HepG2 (cell line): ENCODE data around the gene BCAT1. TPM values are rescaled to one million over a fixed set of nuclear protein-coding genes. Genes with fewer than 3 reads are reported as not detected.

Experiments
- ATAC-seq: fragments of 200-7000 bp; cut with Tn5 transposase; 3 replicates; pipeline ENCODE4 v1.9.1; 2020; ENCODE audit warnings: mild to moderate bottlenecking, moderate library complexity
- BruUV-seq: library from RNA; stranded (reverse); fragments of 400-500 nt; replicated peaks from 2 replicates; lab custom pipeline; 2021; lab: Mats Ljungman, UMichigan
- CTCF ChIA-PET: fragments of 300-600 bp; formaldehyde crosslinking; extraction: SDS; loops from one replicate; lab custom pipeline; 2021; ENCODE audit warnings: low total read pairs, inconsistent platforms, low intra/inter-chr PET ratio; lab: Yijun Ruan, JAX
- POLR2A ChIA-PET: fragments of 350-600 bp; sonication (Branson Sonifier 250); formaldehyde crosslinking; loops from one replicate; lab custom pipeline; 2020; ENCODE audit warnings: antibody characterized with exemption, inconsistent platforms; lab: Yijun Ruan, JAX
- DNase-seq: peaks from one replicate; pipeline ENCODE4 v3.0.0-alpha.2; 2015; ENCODE audit warnings: low spot score
- FAIRE-seq: peaks from 3 replicates; lab custom pipeline; 2011; peaks lifted over from hg19 to GRCh38; lab: Jason Lieb, UNC
- H2AFZ ChIP-seq: one replicate; pipeline ENCODE4 v1.6.1; 2011; ENCODE audit warnings: low read length, inconsistent platforms
- H3K27ac ChIP-seq: fragments of 300-600 bp; 3 replicates; pipeline ENCODE4 v1.8.0; 2011; ENCODE audit warnings: mixed run types, mild to moderate bottlenecking, mixed read lengths, low read length, inconsistent platforms; ENCODE audit not compliant: insufficient read depth; ENCODE audit errors: extremely low read length
- H3K27me3 ChIP-seq, 2 experiments: fragments of 200-600 bp in 1 of 2; 2 replicates in 1 of 2; 3 replicates in 1 of 2; pipeline versions ENCODE4 v1.6.0 to v1.8.0; 2011; ENCODE audit warnings: low read length in 2 of 2, mild to moderate bottlenecking in 2 of 2, moderate library complexity in 2 of 2, inconsistent platforms in 1 of 2; ENCODE audit not compliant: insufficient read depth in 2 of 2, control insufficient read depth in 1 of 2
- H3K36me3 ChIP-seq, 2 experiments: fragments of 200-600 bp in 1 of 2; replicated peaks in 1 of 2; 2 replicates in 1 of 2; 3 replicates in 1 of 2; pipeline versions ENCODE4 v1.5.1 to v1.8.0; 2011; ENCODE audit warnings: low read length in 2 of 2, inconsistent platforms in 1 of 2; ENCODE audit not compliant: insufficient read depth in 2 of 2, control insufficient read depth in 1 of 2
- H3K4me1 ChIP-seq: 2 replicates; pipeline ENCODE4 v1.5.1; 2012; ENCODE audit warnings: low read length, inconsistent platforms; ENCODE audit not compliant: insufficient read depth
- H3K4me2 ChIP-seq: 2 replicates; pipeline ENCODE4 v1.6.0; 2011; ENCODE audit warnings: low read depth, low read length, inconsistent platforms
- H3K4me3 ChIP-seq, 3 experiments: fragments of 200-600 bp in 1 of 3; sonication (generic), shearing (Covaris generic) in 1 of 3; replicated peaks in 1 of 3; 2 replicates each; pipeline ENCODE4 v1.5.1; 2011 to 2016; ENCODE audit warnings: low read length in 3 of 3, inconsistent platforms in 2 of 3, low read depth in 2 of 3, mild to moderate bottlenecking in 2 of 3, control low read depth in 1 of 3, mixed read lengths in 1 of 3; ENCODE audit not compliant: insufficient read depth in 1 of 3
- H3K79me2 ChIP-seq: one replicate; pipeline ENCODE4 v1.6.1; 2011; ENCODE audit warnings: low read length, inconsistent platforms; ENCODE audit not compliant: insufficient read depth
- H3K9ac ChIP-seq: 2 replicates; pipeline ENCODE4 v1.6.0; 2011; ENCODE audit warnings: mild to moderate bottlenecking, low read depth, low read length, inconsistent platforms; ENCODE audit not compliant: insufficient read depth
- H3K9me3 ChIP-seq: 2 replicates; pipeline ENCODE4 v1.5.1; 2012; ENCODE audit warnings: mild to moderate bottlenecking, low read length
- H4K20me1 ChIP-seq: 2 replicates; pipeline ENCODE4 v1.6.0; 2011; ENCODE audit warnings: inconsistent platforms, mild to moderate bottlenecking, low read length, moderate library complexity; ENCODE audit not compliant: insufficient read depth
- ATM ChIP-seq: fragments of 450-650 bp; IDR thresholded peaks from 2 replicates; pipeline ENCODE4 v1.7.1; 2017; ENCODE audit warnings: mild to moderate bottlenecking, borderline replicate concordance
- JUN ChIP-seq: sonication (generic); formaldehyde crosslinking; IDR thresholded peaks from 2 replicates; pipeline ENCODE4 v1.4.0; 2020; ENCODE audit warnings: mild to moderate bottlenecking, missing genetic modification reagents
- MAF1 ChIP-seq: sonication (generic); formaldehyde crosslinking; IDR thresholded peaks from 2 replicates; pipeline ENCODE4 v1.5.0; 2020; ENCODE audit warnings: missing genetic modification reagents, borderline replicate concordance
- MTA1 ChIP-seq: sonication (generic); formaldehyde crosslinking; IDR thresholded peaks from 2 replicates; pipeline ENCODE4 v1.4.0; 2020; ENCODE audit warnings: missing genetic modification reagents, mild to moderate bottlenecking, borderline replicate concordance
- NFYC ChIP-seq: IDR thresholded peaks from 2 replicates; pipeline ENCODE4 v1.6.1; 2016; ENCODE audit warnings: missing genetic modification reagents, missing compliant biosample characterization
- PAF1 ChIP-seq: IDR thresholded peaks from 2 replicates; pipeline ENCODE4 v1.6.1; 2016; ENCODE audit warnings: missing genetic modification reagents, missing compliant biosample characterization
- PAWR ChIP-seq: sonication (generic); formaldehyde crosslinking; IDR thresholded peaks from 2 replicates; pipeline ENCODE4 v1.4.0; 2020; ENCODE audit warnings: missing genetic modification reagents, mild to moderate bottlenecking, borderline replicate concordance
- RCOR2 ChIP-seq: IDR thresholded peaks from 2 replicates; pipeline ENCODE4 v1.6.1; 2016; ENCODE audit warnings: missing biosample characterization, missing genetic modification reagents
- U2AF2 ChIP-seq: fragments of 200-400 bp; formaldehyde crosslinking; IDR thresholded peaks from 2 replicates; pipeline ENCODE4 v1.6.1; 2017; ENCODE audit warnings: low read depth, mild to moderate bottlenecking, low read length
- ZFY ChIP-seq: sonication (generic); formaldehyde crosslinking; IDR thresholded peaks from 2 replicates; pipeline ENCODE4 v1.4.0; 2020; ENCODE audit warnings: missing genetic modification reagents
- ZNF326 ChIP-seq: sonication (generic); formaldehyde crosslinking; IDR thresholded peaks from 2 replicates; pipeline ENCODE4 v1.4.0; 2020; ENCODE audit warnings: missing genetic modification reagents, borderline replicate concordance
- ZNF431 ChIP-seq: sonication (generic); formaldehyde crosslinking; IDR thresholded peaks from 2 replicates; pipeline ENCODE4 v1.9.0; 2022; ENCODE audit warnings: missing genetic modification reagents, low read depth, mild to moderate bottlenecking, borderline replicate concordance
- ZNF7 ChIP-seq: IDR thresholded peaks from 2 replicates; pipeline ENCODE4 v1.6.1; 2016; ENCODE audit warnings: missing biosample characterization, missing genetic modification reagents
- ZNF761 ChIP-seq: sonication (generic); formaldehyde crosslinking; conservative IDR thresholded peaks from 2 replicates; pipeline ENCODE4 v1.4.0; 2020; ENCODE audit warnings: mild to moderate bottlenecking, missing genetic modification reagents
- WGBS: methylation state at CpG from one replicate; pipeline ENCODE4 v1.1.6; 2017; ENCODE audit warnings: low lambda C conversion rate; 5-methylcytosine and 5-hydroxymethylcytosine counted together
- in situ Hi-C: cut with HindIII; loops from 2 replicates; pipeline ENCODE4 v1.10.0; 2017; ENCODE audit warnings: low pct_unique_long_range_greater_than_20kb; ENCODE audit not compliant: extremely low pct_ligation_motif_present
- intact Hi-C: fragments of 100-400 bp; cut with micrococcal nuclease; formaldehyde crosslinking; loops from one replicate; pipeline ENCODE4 v1.10.0; 2022; ENCODE audit not compliant: unreplicated experiment
- polyA plus RNA-seq, 8 experiments: library from polyadenylated mRNA; depleted of rRNA in 3 of 8; stranded (reverse) in 7 of 8; unstranded in 1 of 8; fragments of >200 nt; fragmentation: Illumina TruSeq in 4 of 8; extraction: Trizol in 4 of 8; gene quantifications; 2 replicates each; pipeline versions ENCODE4 v1.2.1 to v1.2.3, GENCODE V29; 2011 to 2016; ENCODE audit warnings: low read depth in 4 of 8, missing spikeins in 1 of 8, mixed read lengths in 1 of 8; ENCODE audit not compliant: insufficient read depth in 1 of 8
- total RNA-seq, 5 experiments: library from RNA; depleted of rRNA; stranded (reverse); fragments of >200 nt; fragmentation: Illumina TruSeq; extraction: Trizol; gene quantifications; 2 replicates each; pipeline ENCODE4 v1.2.3, GENCODE V29; 2016; ENCODE audit warnings: low read depth in 1 of 5
- TF ChIP-seq, protein P1 (sequence below): sonication (generic); formaldehyde crosslinking; IDR thresholded peaks from 2 replicates; pipeline ENCODE4 v1.5.0; 2020; ENCODE audit warnings: mild to moderate bottlenecking, missing genetic modification reagents, borderline replicate concordance
- TF ChIP-seq, protein P2 (sequence below): sonication (generic); formaldehyde crosslinking; IDR thresholded peaks from 2 replicates; pipeline ENCODE4 v1.4.0; 2020; ENCODE audit warnings: missing genetic modification reagents
- TF ChIP-seq, protein P3 (sequence below): sonication (generic); formaldehyde crosslinking; IDR thresholded peaks from 2 replicates; pipeline ENCODE4 v1.4.0; 2020; ENCODE audit warnings: missing genetic modification reagents

Gene BCAT1
- total and polyA plus RNA-seq, 2 of the 13 experiments (the other 11 are each of a cell fraction or from before 2014, with no cell fraction given): 8.0 to 75.5 TPM

DNA sequence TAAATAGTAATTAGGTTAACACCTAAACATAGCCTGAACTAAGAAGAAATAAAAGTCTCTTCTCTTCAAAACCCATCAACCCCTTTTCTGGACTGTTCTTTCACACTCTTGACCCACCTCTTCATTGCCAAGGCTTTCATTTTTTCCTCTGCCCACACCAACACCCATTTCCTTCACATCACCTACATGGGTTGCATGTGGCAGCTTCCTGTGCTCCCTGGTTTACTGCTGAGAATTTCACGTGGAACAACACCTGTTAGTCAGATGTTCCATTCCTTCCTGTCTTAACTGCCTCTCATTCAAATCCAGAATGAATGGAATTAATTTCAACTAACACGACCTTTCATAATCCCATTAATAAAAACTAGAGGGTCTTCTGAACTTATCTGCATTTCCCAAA is 157.3 kb downstream of the BCAT1 start:
- in situ Hi-C loops: loop anchor here (25.0 kb wide), 1 partner anchor 1929 kb away; no protein-coding TSS in a partner anchor
- ATAC-seq: no peak
- no TSS peak for BruUV-seq

More for the DNA sequence above, 157.3 kb downstream of the BCAT1 start:
- Histone ChIP-seq H4K20me1 (no peaks in the 10 kb centered on the region), H3K9me3 (no peaks in the 10 kb centered on the region), H3K4me1 (no peaks in the 10 kb centered on the region), H2AFZ (no peak overlapping the region), H3K4me3 (no peak overlapping the region), H3K27ac (no peak overlapping the region), H3K79me2 (no peaks in the 10 kb centered on the region), H3K4me2 (no peak overlapping the region), H3K27me3 (no peaks in the 10 kb centered on the region), H3K36me3 (no peaks in the 10 kb centered on the region), H3K9ac (no peak overlapping the region)
- no peak for FAIRE-seq
- WGBS: 20% methylated on average over 2 of the region's 2 CpGs
- no peak for DNase-seq
- intact Hi-C loops: no loop called here
- POLR2A ChIA-PET: no interaction called here
- CTCF ChIA-PET: no interaction called here
- TF ChIP-seq MTA1 (CRISPR knock-in tag) (no peak), MAF1 (CRISPR knock-in tag) (no peak), U2AF2 (no peak), ZFY (CRISPR knock-in tag) (no peak), PAWR (CRISPR knock-in tag) (no peak), ZNF761 (no peak), ZNF326 (CRISPR knock-in tag) (no peak), ZNF431 (no peak), ATM (no peak), PAF1 (CRISPR knock-in tag) (no peak), ZNF7 (no peak), JUN (CRISPR knock-in tag) (no peak), RCOR2 (CRISPR knock-in tag) (no peak), NFYC (no peak)
- TF ChIP-seq, protein P1, sequence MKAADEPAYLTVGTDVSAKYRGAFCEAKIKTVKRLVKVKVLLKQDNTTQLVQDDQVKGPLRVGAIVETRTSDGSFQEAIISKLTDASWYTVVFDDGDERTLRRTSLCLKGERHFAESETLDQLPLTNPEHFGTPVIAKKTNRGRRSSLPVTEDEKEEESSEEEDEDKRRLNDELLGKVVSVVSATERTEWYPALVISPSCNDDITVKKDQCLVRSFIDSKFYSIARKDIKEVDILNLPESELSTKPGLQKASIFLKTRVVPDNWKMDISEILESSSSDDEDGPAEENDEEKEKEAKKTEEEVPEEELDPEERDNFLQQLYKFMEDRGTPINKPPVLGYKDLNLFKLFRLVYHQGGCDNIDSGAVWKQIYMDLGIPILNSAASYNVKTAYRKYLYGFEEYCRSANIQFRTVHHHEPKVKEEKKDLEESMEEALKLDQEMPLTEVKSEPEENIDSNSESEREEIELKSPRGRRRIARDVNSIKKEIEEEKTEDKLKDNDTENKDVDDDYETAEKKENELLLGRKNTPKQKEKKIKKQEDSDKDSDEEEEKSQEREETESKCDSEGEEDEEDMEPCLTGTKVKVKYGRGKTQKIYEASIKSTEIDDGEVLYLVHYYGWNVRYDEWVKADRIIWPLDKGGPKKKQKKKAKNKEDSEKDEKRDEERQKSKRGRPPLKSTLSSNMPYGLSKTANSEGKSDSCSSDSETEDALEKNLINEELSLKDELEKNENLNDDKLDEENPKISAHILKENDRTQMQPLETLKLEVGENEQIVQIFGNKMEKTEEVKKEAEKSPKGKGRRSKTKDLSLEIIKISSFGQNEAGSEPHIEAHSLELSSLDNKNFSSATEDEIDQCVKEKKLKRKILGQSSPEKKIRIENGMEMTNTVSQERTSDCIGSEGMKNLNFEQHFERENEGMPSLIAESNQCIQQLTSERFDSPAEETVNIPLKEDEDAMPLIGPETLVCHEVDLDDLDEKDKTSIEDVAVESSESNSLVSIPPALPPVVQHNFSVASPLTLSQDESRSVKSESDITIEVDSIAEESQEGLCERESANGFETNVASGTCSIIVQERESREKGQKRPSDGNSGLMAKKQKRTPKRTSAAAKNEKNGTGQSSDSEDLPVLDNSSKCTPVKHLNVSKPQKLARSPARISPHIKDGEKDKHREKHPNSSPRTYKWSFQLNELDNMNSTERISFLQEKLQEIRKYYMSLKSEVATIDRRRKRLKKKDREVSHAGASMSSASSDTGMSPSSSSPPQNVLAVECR (CRISPR knock-in tag): no peak
- TF ChIP-seq, protein P2, sequence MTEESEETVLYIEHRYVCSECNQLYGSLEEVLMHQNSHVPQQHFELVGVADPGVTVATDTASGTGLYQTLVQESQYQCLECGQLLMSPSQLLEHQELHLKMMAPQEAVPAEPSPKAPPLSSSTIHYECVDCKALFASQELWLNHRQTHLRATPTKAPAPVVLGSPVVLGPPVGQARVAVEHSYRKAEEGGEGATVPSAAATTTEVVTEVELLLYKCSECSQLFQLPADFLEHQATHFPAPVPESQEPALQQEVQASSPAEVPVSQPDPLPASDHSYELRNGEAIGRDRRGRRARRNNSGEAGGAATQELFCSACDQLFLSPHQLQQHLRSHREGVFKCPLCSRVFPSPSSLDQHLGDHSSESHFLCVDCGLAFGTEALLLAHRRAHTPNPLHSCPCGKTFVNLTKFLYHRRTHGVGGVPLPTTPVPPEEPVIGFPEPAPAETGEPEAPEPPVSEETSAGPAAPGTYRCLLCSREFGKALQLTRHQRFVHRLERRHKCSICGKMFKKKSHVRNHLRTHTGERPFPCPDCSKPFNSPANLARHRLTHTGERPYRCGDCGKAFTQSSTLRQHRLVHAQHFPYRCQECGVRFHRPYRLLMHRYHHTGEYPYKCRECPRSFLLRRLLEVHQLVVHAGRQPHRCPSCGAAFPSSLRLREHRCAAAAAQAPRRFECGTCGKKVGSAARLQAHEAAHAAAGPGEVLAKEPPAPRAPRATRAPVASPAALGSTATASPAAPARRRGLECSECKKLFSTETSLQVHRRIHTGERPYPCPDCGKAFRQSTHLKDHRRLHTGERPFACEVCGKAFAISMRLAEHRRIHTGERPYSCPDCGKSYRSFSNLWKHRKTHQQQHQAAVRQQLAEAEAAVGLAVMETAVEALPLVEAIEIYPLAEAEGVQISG (CRISPR knock-in tag): no peak
- TF ChIP-seq, protein P3, sequence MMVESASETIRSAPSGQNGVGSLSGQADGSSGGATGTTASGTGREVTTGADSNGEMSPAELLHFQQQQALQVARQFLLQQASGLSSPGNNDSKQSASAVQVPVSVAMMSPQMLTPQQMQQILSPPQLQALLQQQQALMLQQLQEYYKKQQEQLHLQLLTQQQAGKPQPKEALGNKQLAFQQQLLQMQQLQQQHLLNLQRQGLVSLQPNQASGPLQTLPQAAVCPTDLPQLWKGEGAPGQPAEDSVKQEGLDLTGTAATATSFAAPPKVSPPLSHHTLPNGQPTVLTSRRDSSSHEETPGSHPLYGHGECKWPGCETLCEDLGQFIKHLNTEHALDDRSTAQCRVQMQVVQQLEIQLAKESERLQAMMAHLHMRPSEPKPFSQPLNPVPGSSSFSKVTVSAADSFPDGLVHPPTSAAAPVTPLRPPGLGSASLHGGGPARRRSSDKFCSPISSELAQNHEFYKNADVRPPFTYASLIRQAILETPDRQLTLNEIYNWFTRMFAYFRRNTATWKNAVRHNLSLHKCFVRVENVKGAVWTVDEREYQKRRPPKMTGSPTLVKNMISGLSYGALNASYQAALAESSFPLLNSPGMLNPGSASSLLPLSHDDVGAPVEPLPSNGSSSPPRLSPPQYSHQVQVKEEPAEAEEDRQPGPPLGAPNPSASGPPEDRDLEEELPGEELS (CRISPR knock-in tag): no peak
